Endodermal cell (in vitro differentiated cells): Measurements from ENCODE around the gene MACROD2. TPM values are rescaled to one million over a fixed set of nuclear protein-coding genes. Genes with fewer than 3 reads are reported as not detected.

Experiments used
- DNase-seq: peaks from one replicate; pipeline ENCODE4 v3.0.0-alpha.2; 2017
- H3K27ac ChIP-seq: 2 replicates; pipeline ENCODE4 v1.5.1; 2013; ENCODE audit warnings: mild to moderate bottlenecking, low read depth, low read length, moderate library complexity
- H3K27me3 ChIP-seq: 2 replicates; pipeline ENCODE4 v1.6.1; 2013; ENCODE audit warnings: mild to moderate bottlenecking, low read length, moderate library complexity; ENCODE audit not compliant: insufficient read depth, control insufficient read depth, poor library complexity, severe bottlenecking
- H3K36me3 ChIP-seq: 2 replicates; pipeline ENCODE4 v1.7.0; 2013; ENCODE audit warnings: mild to moderate bottlenecking, low read length, moderate library complexity; ENCODE audit not compliant: control insufficient read depth, insufficient read depth
- H3K4me1 ChIP-seq: one replicate; pipeline ENCODE4 v1.7.0; 2013; ENCODE audit warnings: low read length; ENCODE audit not compliant: control insufficient read depth, insufficient read depth
- H3K4me3 ChIP-seq: 2 replicates; pipeline ENCODE4 v1.5.1; 2013; ENCODE audit warnings: mild to moderate bottlenecking, low read length, moderate library complexity
- H3K9ac ChIP-seq: 2 replicates; pipeline ENCODE4 v1.6.1; 2013; ENCODE audit warnings: mild to moderate bottlenecking, low read length, moderate library complexity; ENCODE audit not compliant: poor library complexity, severe bottlenecking; ENCODE audit errors: extremely low read depth
- H3K9me3 ChIP-seq: 2 replicates; pipeline ENCODE4 v1.6.1; 2013; ENCODE audit warnings: mild to moderate bottlenecking, low read length, moderate library complexity; ENCODE audit not compliant: control insufficient read depth
- H3K27ac Mint-ChIP-seq: 2 replicates; pipeline ENCODE4 v1.8.0; 2020; ENCODE audit warnings: mixed read lengths
- H3K27me3 Mint-ChIP-seq: 2 replicates; pipeline ENCODE4 v1.8.0; 2021; ENCODE audit warnings: mild to moderate bottlenecking, mixed read lengths; ENCODE audit not compliant: insufficient read depth
- H3K36me3 Mint-ChIP-seq: 2 replicates; pipeline ENCODE4 v1.8.0; 2020; ENCODE audit warnings: low read depth, mixed read lengths
- H3K4me1 Mint-ChIP-seq: 2 replicates; pipeline ENCODE4 v1.8.0; 2020; ENCODE audit warnings: mixed read lengths
- H3K4me3 Mint-ChIP-seq: 2 replicates; pipeline ENCODE4 v1.8.0; 2020; ENCODE audit warnings: mild to moderate bottlenecking, moderate library complexity, mixed read lengths
- H3K9me3 Mint-ChIP-seq: 2 replicates; pipeline ENCODE4 v1.8.0; 2020; ENCODE audit warnings: mild to moderate bottlenecking, mixed read lengths
- WGBS, 2 experiments: methylation state at CpG; one replicate each; pipeline versions ENCODE4 v1.1.5 to v1.1.7; 2013; ENCODE audit warnings: missing lambda C conversion rate in 2 of 2, mixed read lengths in 1 of 2; ENCODE audit not compliant: insufficient coverage in 1 of 2, insufficient read length in 1 of 2; 5-methylcytosine and 5-hydroxymethylcytosine counted together
- total RNA-seq, 2 donors: library from RNA; stranded (reverse); fragmentation: NEBNext Ultra II Directional in 1 of 2; extraction: Animal tissue kit (Norgen Biotek cat#: 25700) in 1 of 2; gene quantifications; 2 replicates in 1 of 2; 3 replicates in 1 of 2; pipeline ENCODE4 v1.2.1, GENCODE V29; 2021
- TF ChIP-seq, protein P1 (sequence below): fragments of 200-600 bp; sonication (generic); conservative IDR thresholded peaks from 2 replicates; pipeline ENCODE4 v1.5.0; 2021; ENCODE audit warnings: antibody characterized with exemption, mild to moderate bottlenecking

MACROD2 gene
- total RNA-seq, 2 donors from 2014 or later, result 2.3 to 4.8 TPM

DNA sequence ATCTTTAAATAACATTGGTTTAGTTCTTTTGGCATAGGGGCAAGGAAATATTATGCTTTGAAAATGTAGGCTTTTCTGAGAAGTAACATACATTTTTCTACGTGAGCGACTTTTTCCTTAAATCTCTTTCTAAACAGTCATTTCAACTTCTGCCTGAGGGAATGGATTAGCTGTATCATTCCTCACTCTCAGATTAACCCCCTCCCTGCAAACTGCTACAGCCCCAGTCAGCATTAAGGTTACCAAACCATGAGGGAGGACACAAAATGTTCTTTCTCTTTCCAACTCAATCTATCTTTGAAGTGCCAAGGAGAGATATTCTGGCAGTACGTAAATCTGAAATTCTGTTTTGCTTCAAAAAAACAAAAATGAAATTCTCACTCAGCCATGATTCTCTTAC, 573.4 kb downstream of the MACROD2 start:
- TF ChIP-seq, protein P1, sequence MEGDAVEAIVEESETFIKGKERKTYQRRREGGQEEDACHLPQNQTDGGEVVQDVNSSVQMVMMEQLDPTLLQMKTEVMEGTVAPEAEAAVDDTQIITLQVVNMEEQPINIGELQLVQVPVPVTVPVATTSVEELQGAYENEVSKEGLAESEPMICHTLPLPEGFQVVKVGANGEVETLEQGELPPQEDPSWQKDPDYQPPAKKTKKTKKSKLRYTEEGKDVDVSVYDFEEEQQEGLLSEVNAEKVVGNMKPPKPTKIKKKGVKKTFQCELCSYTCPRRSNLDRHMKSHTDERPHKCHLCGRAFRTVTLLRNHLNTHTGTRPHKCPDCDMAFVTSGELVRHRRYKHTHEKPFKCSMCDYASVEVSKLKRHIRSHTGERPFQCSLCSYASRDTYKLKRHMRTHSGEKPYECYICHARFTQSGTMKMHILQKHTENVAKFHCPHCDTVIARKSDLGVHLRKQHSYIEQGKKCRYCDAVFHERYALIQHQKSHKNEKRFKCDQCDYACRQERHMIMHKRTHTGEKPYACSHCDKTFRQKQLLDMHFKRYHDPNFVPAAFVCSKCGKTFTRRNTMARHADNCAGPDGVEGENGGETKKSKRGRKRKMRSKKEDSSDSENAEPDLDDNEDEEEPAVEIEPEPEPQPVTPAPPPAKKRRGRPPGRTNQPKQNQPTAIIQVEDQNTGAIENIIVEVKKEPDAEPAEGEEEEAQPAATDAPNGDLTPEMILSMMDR, result no peak
- H3K36me3 ChIP-seq, result no peaks in the 10 kb centered on the region
- no peak for DNase-seq
- Mint-ChIP-seq H3K9me3 (peaks cover 14% of the 10 kb centered on the region), H3K27me3 (no peaks in the 10 kb centered on the region), H3K36me3 (no peaks in the 10 kb centered on the region), H3K27ac (peak overlapping the region; percentile 54), H3K4me3 (no peak overlapping the region), H3K4me1 (peaks cover 5% of the 10 kb centered on the region)
- no peak overlapping the region for H3K27ac ChIP-seq
- no peaks in the 10 kb centered on the region for H3K9me3 ChIP-seq
- no peak overlapping the region for H3K4me3 ChIP-seq
- WGBS, 2 experiments, result 64 to 80% methylated on average over 2 to 3 of the region's 3 CpGs
- H3K9ac ChIP-seq, result no peak overlapping the region
- no peaks in the 10 kb centered on the region for H3K4me1 ChIP-seq
- no peaks in the 10 kb centered on the region for H3K27me3 ChIP-seq

DNA sequence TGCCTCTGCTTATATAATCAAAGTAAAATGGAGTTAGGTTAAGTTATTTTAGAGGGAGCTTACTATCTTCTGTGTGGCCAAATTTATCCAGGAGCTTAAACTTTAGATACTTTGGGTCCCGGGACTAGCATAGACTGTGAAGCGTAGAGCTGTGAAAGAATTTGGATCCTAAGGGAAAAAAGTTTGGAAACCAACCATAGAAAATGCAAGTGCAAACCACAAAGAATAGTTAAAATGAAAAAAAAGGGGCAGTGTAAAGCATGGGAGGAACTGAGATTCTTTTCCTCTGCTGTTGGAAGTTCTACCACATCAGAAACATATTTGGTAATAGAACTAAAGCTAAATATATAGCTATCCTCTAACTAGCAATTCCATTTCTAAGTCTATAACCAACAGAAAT, 574.3 kb downstream of the MACROD2 start:
- no peaks in the 10 kb centered on the region for H3K36me3 ChIP-seq
- Mint-ChIP-seq H3K4me3 (no peak overlapping the region), H3K27ac (no peak overlapping the region), H3K27me3 (no peaks in the 10 kb centered on the region), H3K4me1 (peaks cover 5% of the 10 kb centered on the region), H3K9me3 (peaks cover 10% of the 10 kb centered on the region), H3K36me3 (no peaks in the 10 kb centered on the region)
- H3K27me3 ChIP-seq, result no peaks in the 10 kb centered on the region
- DNase-seq, result no peak
- 91 to 92% methylated on average over 2 of the region's 2 CpGs for WGBS, 2 experiments
- no peak overlapping the region for H3K9ac ChIP-seq
- no peaks in the 10 kb centered on the region for H3K4me1 ChIP-seq
- no peak overlapping the region for H3K4me3 ChIP-seq
- H3K27ac ChIP-seq, result no peak overlapping the region
- TF ChIP-seq, protein P1, result no peak
- H3K9me3 ChIP-seq, result no peaks in the 10 kb centered on the region

DNA sequence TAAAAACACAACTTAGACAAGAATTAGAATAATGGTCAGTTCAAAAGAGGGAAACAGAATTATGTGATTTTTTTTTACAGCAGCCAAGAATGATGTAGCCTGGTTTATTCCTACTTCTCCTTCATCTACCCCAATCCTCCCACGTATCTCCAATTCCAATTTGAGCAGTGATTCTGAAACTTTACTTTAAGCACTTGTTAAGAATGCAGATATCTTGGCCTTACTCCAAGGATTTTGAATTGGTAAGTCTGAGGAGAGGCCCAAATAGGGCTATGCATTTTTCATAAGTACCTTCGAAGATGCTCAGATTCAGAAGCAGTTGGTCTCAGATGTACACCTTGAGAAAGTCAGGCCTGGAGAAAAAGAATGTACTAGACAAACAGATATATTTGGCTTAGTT, 575.5 kb downstream of the MACROD2 start:
- Mint-ChIP-seq H3K27me3 (no peaks in the 10 kb centered on the region), H3K27ac (no peak overlapping the region), H3K9me3 (peaks cover 7% of the 10 kb centered on the region), H3K36me3 (no peaks in the 10 kb centered on the region), H3K4me1 (peaks cover 5% of the 10 kb centered on the region), H3K4me3 (no peak overlapping the region)
- H3K4me3 ChIP-seq, result no peak overlapping the region
- TF ChIP-seq, protein P1, result no peak
- no peaks in the 10 kb centered on the region for H3K9me3 ChIP-seq
- H3K27me3 ChIP-seq, result no peaks in the 10 kb centered on the region
- 89 to 100% methylated on average over 1 to 2 of the region's 2 CpGs for WGBS, 2 experiments
- H3K27ac ChIP-seq, result no peak overlapping the region
- H3K9ac ChIP-seq, result no peak overlapping the region
- no peaks in the 10 kb centered on the region for H3K4me1 ChIP-seq
- DNase-seq, result no peak
- no peaks in the 10 kb centered on the region for H3K36me3 ChIP-seq
